COR-L47 (cell line): Measurements from ENCODE around the gene ARL17A.
"Not testable (repeated sequence)": the region's sequence is repeated elsewhere in the genome, so short reads cannot be mapped to it uniquely, and the experiment has no call there.

Source experiments
- DNase-seq: peaks from one replicate; lab custom pipeline; 2025; lab: John Stamatoyannopoulos, UW

Gene ARL17A

DNA sequence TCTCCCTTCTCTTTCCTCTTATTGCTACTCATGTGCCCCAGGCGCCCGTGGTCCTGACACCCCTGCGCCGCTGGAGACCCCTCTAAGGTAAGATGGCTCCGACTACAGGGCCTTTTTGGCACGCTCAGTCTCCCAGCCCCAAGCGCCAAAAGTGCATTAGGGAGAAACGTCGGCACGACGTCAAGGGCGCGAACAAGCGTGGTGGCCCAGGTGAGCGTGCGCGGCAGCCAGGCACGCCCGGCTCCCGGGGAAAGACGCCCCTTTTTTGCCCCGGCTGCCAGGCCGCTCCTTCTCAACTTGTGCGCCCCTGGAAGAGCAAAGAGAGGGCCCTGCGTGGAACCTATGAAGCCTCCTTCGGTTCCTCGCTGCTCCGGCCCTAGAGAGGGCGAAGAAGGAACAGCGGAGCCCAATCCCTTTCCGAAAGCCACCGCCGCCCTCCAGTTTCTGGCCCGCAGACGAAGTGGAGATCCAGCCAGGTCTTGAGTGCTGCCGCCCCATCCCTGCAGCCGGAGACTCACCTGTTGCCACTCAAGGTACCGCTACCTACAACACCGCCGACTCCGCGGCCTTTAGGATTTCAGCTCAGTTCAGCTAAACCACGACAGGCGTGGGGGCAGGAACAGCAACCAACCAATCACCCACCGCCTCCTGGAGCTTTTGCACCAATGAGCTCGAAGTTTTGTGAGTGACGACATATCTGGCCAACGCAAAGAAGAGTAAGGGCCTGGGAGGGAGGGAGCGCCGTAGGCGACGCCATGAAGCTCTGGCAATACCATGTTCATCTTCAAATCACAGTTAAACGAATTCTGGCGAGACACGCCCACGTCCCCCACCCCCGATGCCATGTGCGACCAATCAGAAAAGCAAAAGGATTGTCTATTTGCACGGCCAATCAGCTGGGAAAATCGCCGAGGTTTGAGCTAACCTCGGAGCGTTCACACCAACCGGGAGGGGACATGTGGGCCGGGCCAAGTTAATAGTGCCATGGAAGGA lies at the start of gene ARL17A:
TSS of gene ARL17A (minus strand) at position 609 of the 993 bp plus-strand sequence. CDS start 3,369 bp downstream, outside the sequence.
- not testable (repeated sequence) for DNase-seq

DNA sequence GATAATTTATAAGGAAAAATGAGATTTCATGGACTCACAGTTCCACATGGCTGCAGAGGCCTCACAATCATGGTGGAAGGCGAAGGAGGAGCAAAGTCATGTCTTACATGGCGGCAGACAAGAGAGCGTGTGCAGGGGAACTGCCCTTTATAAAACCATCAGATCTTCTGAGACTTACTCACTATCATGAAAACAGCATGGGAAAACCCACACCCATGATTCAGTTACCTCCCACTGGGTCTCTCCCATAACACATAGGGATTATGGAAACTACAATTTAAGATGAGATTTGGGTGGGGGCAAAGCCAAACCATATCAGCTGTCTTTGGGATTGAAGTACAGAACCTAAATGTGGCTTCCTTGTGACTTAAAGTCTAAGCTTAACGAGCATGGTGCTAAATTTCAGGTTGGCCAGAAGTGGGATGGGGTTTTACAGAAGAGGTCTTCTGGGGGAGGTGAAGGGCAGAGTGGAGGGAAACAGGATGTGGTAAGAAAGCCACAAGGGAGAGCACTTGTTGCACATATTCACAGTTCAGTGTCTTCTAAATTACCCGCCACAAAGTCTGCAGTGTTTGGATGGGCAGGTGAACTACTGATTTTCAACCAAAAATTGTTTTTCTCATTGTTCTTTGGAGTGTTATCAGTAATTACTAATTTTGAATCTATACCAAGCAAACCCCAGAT lies 49.4 kb upstream of the ARL17A start:
- DNase-seq, result not testable (repeated sequence)

DNA sequence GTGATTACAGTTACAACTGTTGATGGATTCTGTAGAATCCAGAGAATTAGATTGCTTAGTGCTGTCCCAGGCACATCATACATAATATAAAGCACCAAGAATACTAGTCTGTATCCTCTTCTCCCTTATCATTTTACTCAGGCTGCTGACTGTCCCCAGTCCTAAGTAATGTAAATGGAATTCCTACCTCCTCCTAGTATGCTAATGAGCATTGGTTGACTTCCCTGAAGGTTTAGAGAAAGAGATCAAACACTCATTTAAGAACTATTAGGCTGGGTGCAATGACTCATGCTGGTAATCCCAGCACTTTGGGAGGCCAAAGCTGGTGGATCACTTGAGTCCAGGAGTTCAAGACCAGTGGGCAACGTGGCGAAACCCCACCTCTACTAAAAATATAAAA lies 48.0 kb upstream of the ARL17A start:
- not testable (repeated sequence) for DNase-seq

DNA sequence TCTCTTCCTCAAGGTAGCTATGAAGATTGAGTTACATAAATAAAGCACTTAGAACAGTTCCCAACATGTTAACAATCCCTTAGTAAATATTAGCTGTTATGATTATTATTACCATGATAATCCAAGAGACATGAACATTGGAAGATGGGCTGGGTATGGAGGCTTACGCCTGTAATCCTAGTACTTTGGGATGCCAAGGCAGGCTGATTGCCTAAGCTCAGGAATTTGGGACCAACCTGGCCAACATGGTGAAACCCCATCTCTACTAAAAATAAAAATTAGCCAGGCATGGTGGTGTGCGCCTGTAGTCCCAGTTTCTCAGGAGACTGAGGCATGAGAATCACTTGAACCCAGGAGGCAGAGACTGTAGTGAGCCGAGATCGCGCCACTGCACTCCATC lies 45.2 kb upstream of the ARL17A start:
- DNase-seq, result not testable (repeated sequence)

DNA sequence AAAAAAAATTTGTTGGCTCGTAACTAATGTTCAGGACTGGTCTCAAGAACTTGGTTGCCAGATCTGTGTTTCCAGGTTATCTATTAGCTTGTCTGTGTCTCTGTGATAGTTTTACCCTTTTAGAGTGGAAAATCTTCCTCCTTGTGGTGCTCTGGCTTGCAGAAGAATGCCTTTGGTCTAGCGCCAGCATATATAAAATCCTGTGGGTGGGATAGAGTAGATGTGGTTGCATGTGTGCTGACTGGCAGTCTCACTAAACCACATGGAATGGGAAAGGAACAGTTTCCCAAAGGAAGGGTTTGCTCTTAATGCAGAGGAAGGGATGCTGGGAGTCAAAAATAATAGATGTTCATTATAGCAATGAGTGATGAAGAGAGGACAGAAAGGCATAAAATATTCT lies 44.3 kb upstream of the ARL17A start:
- DNase-seq, result not testable (repeated sequence)

DNA sequence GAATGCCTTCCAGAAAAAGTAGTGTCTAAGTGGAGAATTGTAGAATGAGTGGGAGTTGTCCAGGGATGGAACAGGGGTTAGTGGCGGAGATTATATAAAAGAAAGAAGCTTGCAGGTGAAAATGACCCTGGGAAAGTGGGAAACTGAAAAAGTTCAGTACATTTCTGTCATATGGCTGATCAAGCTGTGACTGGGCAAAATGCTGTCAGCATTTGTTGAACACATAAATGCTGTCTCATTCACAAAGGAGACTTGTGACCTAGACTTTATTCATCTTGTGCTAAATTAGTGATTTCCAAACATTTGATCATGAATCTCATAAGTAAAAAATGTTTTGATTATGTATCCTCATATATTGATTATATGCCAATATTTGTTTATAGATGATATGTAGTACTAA lies 39.5 kb upstream of the ARL17A start:
- DNase-seq, result not testable (repeated sequence)

DNA sequence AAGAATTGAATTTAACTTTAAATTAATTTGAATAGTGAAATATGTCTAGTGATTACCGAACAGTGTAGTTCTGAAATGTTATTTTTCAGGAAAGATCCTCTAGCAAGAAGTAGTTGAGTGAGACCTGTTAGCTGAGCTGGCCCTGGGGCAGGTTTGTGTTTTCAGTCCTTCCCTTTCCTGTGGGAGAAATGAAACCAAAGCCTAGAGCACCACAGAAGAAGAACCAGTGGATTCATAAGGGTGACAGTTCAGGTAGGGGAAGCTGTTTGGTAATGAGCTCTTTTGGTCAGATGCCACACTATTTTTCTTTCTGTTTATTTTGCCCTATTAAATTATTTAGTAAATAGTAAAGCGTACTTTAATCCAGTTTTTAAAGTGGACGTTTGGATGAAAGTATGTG lies 37.6 kb upstream of the ARL17A start:
- DNase-seq, result not testable (repeated sequence)

DNA sequence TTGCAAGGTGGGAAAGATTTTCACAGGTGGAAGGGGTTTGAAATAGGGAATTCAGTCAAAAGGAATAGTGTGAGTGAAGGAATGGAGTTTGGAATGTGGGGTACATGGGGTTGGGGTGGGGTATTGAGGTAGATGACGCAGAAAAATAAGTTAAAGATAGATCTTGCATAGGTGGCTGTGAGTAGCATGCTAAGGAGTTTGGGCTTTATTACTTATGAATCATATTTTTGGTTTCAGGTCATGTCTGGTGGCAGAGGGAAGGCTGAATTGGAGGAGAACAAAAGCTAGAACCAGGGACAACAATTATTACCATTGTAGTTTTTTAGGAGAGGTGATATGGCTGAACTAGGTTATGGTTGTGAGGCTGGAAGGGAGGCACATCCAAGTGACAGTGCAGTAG lies 34.4 kb upstream of the ARL17A start:
- not testable (repeated sequence) for DNase-seq

DNA sequence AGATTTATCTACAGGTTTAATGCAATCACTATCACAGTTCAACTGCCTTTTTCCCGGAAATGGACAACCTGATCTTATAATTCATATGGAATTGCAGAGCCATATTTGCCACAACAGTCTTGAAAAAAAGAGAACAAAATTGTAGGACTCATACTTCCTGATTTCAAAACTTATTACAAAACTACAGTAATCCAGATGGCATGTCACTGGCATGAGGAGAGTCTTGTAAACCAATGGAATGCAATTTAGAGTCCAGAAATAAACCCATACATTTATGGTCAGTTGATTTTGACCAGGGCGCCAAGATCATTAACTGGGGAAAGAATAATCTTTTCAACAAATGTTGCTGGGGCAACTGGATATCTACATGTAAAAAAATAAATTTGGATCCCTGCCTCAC lies 31.8 kb upstream of the ARL17A start:
- DNase-seq, result not testable (repeated sequence)

DNA sequence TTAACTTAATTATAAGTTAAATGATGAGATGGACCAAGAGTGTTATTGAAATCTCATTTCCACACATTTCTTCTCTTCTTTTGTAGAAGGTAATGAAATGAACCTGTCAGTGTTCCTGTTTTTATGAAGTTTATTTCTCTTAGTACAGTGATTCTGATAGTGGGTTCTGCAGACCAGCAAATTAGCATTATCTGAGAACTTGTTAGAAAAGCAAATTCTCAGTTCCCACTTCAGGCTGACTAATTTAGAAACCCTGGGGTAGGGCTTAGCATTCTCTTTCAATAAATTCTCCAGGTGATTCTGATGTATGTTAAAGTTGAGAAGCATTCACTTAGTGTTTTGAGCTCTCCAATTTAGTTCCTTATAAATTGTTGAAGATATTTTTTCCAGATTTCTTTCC lies 23.6 kb upstream of the ARL17A start:
- not testable (repeated sequence) for DNase-seq

DNA sequence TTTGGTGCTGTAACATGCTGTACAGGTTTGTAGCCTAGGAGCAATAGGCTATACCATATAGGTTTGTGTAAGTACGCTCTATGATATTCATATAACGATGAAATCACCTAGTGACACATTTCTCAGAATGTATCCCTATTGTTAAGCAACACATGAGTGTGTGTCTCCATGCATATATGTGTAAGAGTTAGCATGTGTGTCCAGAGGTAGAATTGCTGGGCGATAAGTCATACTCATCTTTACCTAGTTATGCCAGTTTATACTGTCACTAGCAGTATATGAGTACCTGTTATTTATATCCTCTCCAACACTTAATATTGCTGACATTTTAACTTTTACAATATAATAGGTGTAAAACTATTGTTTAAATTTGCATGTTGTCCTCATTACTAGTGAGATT lies 21.3 kb upstream of the ARL17A start:
- DNase-seq, result not testable (repeated sequence)

DNA sequence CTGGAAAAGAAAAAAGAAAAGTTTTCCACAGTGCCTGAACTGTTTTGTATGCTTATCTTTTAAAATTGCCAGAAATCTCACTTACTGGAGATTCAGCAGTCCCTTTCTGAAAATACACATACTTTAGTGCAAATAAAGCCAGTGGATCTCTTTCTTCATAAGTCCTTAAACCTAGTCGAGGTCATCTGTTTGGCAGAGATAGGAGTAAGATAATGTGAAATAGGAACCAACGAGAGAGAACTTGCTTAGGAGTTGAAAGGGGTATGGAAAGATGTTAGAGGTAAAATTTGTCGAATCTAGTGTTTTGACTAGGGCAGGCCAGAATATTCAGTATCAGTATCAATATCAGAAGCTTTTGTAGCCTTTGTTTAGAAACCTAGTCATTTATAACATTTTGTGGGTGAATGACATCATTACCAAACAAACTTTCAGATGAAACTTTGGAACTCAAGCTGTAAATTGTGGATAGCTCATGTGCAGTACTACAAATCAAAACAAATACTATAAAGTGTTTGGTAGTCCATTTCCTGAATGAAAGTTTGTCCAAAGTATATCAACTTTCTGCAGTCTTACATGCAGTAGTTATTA lies 18.9 kb upstream of the ARL17A start:
- not testable (repeated sequence) for DNase-seq

DNA sequence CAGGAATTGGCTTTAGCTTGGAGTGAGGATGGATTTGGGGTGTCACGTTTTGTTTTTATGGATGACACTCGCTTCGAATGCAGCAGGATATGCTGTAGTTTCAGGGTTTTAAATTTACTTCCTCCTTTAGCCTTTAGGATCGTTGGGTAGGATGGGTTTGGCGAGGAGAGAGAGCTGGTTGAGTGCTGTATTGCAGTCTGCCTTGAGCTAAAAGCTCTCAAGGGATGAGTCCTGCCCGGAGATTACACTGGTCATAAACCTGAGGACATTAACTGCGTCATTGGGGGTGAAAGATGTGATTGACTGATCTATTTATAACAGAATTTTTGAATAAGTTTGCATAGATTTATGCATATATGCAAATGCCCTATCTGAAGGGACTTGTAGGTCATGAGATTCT lies 11.8 kb upstream of the ARL17A start:
- not testable (repeated sequence) for DNase-seq

DNA sequence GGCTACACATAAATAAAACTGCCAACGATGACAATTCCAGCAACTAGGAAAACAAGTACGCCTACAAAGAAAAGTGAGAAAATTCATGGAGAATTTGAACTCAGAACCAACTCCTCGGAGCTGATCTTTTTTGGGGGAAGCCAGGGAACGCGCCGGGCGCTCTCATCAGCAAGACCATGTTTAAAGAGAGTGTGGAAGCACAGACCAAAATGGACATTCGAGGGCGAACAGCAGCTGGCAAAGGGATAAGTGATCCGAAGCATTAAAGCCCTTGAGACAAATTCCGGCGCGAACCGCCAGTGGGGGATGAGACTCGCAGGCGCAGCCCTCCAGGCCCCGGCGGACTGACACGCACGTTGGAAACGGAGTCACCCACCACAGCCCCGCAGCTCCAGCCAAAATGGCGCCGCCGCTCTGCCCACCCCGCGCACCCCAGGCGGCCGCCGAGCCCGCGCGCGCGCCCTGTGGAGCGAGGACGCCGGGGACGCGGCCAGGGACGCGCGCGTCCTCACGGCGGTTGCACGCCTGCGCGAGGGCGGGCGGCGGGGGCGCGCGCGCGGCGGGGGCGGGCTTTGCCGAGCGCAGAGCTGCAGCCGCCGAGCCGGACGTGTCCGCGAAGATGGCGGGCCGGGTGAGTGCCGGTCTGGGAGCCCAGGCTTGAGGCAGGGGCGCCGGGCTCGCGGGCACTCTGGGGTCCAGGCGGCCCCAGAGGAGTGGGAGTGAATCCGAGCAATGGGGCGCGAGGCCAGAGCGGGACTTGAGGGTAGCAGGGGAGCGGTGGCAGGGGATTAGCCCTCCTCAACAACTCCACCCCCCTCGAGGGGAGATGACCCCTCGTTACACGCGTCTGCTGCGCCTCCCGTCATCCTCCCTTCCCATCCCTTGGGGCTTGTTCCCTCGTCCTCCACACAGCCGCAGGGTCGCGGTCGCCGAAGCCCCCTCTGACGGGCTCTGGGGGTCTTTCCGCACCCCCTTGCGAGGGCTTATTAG lies 11.0 kb upstream of the ARL17A start, which contains the start of gene NSF:
TSS of gene NSF (plus strand) at position 513 of the 990 bp plus-strand sequence. CDS start at position 620, 107 bp downstream.
- DNase-seq, result not testable (repeated sequence)

DNA sequence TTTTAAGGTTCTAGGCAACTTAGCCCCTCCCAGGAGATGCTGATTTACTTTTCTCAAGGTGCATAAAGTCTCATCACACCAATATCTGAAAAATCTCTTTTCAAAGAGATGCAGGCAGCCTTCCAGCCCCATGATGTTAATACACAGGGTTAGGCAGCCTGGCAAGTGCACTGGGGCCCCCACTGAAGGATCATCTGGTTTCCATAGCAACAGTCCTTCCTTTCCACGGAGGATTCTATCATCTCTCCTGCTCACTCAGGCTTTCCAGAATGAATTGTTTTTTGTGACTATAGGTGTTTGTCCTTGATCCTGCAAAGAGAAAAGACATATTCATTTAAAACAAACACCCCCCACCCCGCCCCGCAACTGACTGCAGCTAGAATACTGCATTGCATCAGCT lies 6.0 kb upstream of the ARL17A start:
- not testable (repeated sequence) for DNase-seq

DNA sequence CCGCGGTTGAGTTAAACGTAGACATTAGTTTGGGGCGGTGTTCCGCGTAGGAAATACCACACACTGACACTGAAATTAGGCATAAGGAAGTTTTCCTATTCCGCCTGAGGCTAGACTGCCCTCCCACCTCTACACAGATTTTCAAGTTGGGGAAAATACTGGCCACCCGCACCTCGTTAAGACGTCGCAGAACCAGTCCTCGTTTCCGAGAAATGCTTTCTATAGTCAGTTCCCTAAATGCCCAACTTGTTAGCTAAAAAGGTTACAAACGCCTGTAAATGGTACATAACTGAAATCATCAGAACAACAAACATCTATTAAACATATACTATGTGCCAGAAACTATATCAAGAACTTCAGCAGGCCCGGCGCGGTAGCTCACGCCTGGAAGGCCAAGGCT lies 591 bp upstream of the ARL17A start:
- not testable (repeated sequence) for DNase-seq

DNA sequence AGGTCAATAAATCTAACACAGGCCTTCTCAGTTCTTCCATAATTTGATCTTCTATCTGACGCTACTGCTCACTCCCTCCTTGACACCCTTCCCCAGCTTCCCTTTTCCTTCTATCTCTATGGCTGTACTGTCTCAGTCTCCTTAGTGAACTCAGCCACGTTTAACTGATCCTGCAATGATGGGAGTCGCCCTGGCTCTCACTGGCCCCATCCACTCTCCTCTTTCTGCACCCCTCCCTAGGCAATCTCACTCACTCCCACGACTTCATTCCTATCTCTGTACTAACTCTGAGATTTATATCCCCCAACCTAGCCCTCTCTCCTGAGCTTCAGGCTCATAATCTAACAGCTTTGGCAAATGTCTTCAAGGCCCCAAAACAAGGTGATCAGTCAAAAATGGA lies 7.7 kb downstream of the ARL17A start:
- not testable (repeated sequence) for DNase-seq

DNA sequence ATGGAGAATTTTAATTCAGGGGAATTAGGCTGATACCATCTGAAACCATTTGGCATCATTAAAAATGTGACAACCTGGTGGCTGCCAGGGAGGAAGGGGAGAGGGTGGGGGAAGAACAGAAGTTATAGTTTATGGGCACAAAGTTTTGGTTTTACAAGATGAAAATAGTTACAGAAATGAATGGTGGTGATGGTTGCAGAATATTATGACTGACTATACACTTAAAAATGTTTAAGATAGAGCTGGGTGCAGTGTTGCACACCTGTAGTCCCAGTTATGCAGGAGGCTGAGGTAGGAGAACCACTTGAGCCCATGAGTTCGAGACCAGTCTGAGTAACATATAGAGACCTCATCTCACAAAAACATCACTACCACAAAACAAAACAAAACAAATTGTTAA lies 12.5 kb downstream of the ARL17A start:
- not testable (repeated sequence) for DNase-seq

DNA sequence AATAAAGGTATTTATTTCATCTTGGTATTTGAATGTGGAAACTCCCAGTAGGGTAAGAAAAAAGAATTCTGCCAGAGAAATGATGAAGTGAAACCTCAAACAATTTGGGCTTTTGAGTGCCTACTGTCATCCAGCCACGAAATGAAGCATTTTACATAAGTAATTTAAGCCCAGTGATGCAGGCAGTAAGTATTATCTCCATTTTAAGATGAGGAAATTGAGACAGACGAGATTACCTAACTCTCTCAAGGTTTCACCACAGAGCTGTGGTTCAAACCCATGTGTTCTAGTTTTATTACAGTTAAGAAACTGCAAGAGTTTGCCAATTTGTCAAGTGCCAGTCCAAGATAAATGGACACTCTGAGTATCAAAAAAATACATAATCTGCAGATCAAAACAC lies 13.2 kb downstream of the ARL17A start:
- DNase-seq, result not testable (repeated sequence)

DNA sequence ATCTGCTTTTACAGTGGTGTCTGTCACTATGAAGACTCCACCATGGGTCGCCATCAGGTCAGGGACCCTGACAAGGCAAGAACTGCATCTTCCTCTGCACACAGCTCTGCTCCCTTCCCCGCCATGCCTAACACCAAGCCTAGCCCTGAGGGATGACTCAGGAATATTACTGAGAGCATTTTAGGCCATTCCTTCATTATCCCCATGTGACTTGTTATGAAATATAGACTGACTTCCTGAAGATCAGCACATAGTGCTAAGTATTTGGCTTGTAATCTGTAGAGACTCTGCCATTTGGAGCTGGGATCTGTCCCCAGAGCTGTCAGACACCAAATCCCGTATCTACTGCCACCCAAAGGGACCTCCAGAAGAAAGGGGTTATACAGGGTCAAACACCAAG lies 19.4 kb downstream of the ARL17A start:
- DNase-seq, result not testable (repeated sequence)

DNA sequence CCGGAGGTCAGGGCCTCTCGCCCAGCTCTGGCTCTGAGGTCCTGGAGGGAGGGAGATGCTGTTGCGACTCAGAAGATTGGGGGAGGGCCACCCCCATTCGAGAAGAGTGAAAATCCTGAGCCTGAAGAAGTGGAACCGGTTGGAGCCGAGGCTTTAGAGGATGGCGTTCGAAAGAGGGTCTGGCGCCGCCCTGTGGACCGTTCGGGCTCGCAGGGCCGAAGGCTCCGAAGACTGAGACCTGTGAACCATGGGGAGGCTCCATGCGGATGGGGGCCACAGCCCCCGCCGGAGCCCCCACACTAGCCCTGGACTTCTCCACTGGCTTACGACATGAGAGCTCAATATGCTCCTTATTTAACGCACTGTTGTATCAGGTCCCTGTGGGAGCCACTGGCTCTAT lies 20.3 kb downstream of the ARL17A start:
- not testable (repeated sequence) for DNase-seq
